Activated gamma-delta T cell treated with Interleukin-2 at 50 U/mL for 16 hours (primary cell): ENCODE results near the gene SLC12A3.
"Not testable (repeated sequence)": the region's sequence is repeated elsewhere in the genome, so short reads cannot be mapped to it uniquely, and the experiment has no call there.

Experiments
- DNase-seq: peaks from one replicate; pipeline ENCODE4 v3.0.0-alpha.2; 2020

SLC12A3 gene

GRCh38 chr16:56869513-56870275, 4.7 kb downstream of the SLC12A3 start:
- DNase-seq = no peak

DNA sequence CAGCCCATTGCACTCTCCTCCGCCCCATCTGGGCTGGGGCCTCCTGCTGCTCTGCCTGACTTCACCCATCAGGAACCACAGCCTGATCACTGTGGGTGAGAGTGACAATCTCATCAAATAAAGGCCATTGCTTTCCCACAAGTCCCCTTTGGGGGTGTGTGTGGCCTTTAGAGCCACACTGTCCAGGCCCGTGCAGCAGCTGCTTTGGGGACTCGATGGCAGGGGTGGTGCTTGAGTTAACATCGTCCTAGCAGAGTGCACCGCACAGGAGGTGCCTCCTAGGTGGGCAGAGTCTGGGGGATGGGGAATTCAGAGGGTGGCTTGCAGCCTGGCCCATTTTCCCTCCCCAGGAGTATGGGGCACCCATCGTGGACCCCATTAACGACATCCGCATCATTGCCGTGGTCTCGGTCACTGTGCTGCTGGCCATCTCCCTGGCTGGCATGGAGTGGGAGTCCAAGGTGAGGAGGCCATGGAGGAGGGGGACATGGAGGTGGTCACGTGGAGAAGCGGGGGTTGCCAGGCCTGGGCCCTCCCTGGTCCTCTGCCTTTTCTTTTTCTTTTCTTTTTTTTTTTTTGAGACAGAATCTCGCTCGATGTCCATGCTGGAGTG, 5.4 kb downstream of the SLC12A3 start:
- DNase-seq = no peak

GRCh38 chr16:56871172-56871593, 6.2 kb downstream of the SLC12A3 start:
- DNase-seq = no peak

- DNase-seq = no peak
Measured at GRCh38 chr16:56872863-56873391, 7.9 kb downstream of the SLC12A3 start.

DNA sequence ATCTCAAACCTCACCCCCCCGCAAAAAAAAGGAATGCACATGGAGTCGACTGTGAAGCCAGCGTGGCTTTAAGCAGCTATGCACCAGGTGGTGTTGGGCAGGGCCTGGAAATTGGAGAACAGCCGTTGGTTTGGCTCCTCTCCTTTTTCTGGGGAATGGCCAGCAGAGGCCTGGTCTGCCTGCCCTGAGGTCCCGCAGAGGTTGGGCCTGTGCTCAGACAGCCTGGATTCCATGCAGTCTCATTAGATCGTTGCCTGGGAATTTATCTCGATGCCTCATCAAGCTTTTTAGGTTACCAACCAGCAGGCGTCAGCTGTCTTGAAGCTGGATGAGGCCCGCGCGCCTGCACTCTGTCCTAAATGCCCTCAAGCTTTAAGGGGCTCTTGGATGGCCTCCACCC, 9.8 kb downstream of the SLC12A3 start:
- no peak for DNase-seq

DNA sequence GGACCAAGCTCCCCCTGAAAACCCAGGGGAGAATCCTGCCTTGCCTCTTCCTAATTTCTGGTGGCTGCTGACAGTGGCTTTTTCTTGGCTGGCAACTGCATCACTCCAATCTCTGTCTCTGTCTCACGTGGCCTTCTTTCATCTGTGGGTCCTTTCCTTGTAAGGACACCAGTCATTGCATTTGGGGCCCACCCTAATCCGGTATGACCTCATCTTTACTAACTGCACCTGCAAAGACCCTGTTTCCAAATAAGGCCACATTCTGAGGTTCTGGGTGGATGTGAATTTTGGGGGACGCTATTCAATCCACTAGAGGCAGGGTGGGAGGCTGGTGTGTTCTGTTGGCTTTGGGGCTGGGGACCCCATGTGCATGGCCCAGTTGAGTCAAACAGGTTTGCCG, 11.0 kb downstream of the SLC12A3 start:
- DNase-seq = no peak

DNA sequence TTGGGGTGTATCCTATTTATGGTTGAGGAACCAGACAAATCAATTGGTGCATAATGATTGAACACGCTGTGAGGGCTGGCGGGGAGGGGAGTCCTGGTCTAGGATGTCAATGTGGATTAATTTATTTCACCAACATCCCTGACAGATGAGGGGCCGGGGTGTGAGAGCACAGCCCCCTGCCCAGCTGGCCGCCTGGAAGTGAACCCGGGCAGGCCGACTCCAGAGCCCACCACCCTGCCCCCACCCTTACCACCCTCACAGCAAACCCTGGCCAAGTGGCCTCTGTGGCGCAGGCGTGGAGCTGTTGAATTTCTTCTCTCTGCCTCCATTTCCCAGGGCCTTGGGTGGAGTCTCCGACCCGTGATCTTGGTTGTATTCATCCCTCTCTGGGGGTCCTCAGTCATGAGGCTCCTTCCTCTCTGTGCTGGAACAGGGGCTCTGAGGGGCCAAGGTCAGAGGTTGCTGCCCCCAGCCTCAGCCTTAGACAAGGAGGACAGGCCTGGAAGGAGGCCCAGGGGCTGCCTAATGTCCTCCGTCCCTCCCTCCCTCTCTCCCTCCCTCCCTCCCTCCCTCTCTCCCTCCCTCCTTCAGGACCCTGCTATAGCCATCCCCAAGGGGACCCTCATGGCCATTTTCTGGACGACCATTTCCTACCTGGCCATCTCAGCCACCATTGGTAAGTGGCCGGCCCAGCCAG, 12.6 kb downstream of the SLC12A3 start:
- no peak for DNase-seq

GRCh38 chr16:56878282-56878854, 13.4 kb downstream of the SLC12A3 start:
- no peak for DNase-seq

DNA sequence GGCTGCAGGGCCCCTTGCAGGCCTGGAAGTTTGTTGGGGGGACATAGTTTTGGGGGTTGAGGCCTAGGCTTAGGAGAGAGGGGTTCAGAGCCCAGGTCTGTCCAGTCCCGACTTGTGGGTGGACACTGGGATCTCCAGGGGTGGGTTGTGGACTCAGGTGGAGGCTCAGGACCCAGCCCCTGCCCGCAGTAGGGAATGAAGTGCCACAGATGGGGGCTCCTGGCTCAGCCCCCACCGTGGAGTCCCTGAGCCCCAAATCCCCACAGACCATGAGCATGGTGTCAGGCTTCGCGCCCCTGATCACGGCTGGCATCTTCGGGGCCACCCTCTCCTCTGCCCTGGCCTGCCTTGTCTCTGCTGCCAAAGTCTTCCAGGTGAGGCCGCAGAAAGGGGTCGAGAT, 14.3 kb downstream of the SLC12A3 start:
- no peak for DNase-seq

DNA sequence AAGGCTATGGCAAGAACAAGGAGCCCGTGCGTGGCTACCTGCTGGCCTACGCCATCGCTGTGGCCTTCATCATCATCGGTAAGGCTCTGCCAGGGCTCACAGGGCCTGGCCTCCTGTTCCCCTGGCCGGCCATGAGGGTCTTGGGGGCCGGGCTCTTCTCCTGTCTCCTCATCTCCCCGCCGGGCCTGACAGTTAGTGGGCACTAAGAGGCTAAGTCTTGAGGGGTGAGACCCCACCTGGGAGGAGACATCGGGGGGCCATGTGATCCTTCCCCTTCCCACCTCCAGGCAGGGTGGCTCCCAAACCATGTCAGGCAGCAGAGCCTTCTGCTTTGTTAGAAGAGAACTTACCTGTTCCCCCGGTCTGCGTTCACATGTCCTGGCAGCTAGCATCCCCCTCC, 15.2 kb downstream of the SLC12A3 start:
- no peak for DNase-seq

- DNase-seq = no peak
Measured at GRCh38 chr16:56880685-56881084, 15.7 kb downstream of the SLC12A3 start.

- no peak for DNase-seq
Measured at GRCh38 chr16:56882077-56882800, 17.2 kb downstream of the SLC12A3 start.

DNA sequence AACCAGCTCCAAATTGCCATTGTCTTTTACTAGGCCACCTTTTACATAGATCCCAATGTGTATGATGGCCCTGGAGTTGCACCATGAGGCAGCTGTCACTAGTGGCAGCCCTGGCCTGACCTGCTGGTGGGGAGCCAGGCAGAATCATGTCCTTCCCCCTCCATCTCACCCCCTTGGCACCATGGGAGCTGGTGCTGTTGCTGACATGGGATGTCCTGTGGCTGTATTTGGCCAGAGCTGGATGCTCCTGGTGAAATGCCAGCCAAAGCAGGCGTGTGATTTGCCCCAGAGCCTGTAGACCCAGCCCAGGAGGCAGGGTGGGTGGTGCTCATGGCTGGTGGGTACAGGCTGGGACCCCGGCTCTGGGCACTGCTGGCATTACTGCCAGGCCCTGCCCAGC, 18.6 kb downstream of the SLC12A3 start:
- DNase-seq = no peak

DNA sequence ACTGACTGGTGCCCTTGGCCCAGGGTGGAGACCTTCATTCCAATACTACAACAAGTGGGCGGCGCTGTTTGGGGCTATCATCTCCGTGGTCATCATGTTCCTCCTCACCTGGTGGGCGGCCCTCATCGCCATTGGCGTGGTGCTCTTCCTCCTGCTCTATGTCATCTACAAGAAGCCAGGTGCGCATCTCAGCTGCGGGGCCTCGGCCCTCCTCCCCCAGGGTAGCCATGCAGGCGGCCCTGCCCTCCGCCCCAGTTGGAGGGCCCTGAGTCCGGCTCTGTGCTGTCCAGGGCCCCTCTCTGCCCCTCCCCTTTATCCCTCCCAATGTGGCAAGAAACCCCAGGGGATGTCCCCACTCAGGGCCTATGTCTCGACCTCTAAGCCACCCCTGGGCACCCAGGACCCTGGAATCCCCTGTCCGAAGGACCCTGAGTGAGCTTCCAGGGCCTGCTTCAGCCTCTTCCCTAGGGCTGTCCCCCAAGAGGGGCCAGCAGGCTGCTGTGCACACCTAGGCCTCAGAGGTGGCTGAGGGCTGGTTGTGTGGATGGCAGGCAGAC, 19.1 kb downstream of the SLC12A3 start:
- no peak for DNase-seq

DNA sequence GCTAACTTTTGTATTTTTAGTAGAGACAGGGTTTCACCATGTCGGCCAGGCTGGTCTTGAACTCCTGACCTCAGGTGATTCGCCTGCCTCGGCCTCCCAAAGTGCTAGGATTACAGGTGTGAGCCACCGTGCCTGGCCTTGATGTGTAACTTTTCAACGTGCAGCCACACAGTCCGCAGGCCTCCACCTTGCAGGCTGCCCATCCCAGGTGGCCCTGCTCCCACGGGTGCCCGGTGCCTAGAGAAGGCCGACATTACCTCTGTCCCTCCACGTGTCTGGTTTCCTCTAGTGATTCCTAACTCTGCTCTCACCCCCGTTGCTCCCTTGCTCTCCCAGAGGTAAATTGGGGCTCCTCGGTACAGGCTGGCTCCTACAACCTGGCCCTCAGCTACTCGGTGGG, 19.9 kb downstream of the SLC12A3 start:
- not testable (repeated sequence) for DNase-seq

DNA sequence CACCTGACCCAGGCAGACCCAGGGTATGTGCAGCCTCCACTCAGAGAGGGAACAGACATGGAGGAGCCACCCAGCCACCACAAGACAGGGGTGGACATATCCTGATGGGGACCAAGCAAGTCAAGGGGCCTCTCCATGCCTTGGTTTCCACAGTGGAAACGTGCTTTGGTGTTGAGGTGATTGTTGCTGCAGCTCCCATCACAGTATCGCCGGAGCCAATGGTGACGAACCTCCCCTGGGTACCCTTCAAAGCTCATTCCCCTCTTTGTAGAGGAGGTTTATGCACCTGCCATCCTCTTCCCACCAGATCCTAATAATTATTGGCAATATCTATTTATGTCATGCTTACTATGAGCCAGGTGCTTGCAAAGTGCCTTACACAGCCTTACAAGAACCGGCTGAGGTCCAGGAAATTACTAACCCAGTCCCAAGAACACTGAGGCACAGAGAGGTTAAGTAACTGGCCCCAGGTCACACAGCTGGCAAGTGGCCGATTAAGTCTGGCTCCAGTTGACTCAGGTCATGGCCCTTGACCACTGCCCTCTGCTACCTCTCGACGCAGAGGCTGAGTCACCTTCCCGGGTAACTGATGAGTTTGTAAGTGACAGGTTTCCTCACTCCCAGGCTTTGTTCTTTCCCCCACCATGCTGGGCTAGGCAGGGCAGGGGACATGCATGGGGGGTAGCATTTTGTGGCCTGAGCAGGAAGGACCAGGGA, 20.6 kb downstream of the SLC12A3 start:
- no peak for DNase-seq

DNA sequence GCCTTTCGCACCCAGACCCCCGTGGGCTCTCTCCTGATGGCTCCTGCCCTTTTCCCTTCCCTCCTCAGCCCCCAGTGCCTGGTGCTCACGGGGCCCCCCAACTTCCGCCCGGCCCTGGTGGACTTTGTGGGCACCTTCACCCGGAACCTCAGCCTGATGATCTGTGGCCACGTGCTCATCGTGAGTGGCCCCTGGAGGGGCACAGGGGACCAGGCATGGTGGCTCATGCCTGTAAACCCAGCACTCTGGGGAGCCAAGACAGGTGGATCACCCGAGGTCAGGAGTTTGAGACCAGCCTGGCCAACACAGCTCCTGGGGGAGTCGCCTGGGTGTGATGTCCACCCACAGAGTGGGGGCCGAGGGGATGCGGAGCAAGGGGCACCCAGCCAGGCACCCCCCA, 21.3 kb downstream of the SLC12A3 start:
- DNase-seq = no peak

DNA sequence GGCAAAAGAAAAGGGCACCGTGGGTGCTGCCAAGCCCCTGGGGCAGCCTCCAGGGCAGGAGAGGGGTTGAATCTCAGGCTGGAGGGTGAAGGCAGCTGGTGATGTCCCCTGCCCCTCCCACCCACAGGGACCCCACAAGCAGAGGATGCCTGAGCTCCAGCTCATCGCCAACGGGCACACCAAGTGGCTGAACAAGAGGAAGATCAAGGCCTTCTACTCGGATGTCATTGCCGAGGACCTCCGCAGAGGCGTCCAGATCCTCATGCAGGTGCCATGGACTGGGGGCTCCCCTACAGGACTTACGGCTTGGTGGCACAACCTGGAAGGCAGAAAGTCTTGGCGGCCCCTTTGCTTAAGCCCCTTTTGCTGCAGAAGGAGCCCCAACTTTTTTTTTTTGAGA, 21.8 kb downstream of the SLC12A3 start:
- DNase-seq = no peak

DNA sequence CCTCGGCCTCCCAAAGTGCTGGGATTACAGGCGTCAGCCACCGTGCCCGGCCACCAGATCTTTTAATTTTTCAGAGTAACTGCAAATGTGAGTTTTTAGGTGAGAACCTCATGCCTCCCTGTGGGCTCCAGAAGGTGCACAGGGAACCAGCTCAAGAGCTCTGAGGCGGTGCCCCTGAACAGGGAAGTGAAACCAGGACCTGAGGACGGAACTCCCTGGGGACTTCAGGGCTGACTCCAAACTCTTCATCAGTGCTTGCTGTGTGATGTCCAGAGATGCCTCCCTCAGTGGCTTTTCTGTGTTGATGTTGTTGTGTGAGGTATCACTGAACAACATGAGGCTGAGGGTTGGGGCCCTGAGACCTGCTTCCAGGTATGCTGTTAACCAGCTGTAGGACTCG, 23.8 kb downstream of the SLC12A3 start:
- DNase-seq = no peak

DNA sequence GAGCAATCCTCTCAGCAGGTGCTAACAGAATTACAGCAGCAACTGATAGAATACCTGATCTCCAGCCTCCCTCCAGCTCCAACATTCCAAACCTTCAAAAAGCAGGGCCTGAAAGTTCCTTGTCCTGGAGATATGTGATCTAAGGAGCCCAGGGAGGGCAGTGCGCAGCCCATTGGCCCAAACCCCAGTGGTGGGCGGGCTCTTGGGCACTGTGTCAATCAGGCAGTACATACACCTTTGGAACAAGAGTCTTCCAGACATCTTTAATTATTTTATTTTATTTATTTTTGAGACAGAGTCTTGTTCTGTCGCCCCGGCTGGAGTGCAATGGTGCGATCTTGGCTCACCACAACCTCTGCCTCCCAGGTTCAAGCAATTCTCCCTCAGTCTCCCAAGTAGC, 24.2 kb downstream of the SLC12A3 start:
- no peak for DNase-seq

GRCh38 chr16:56891685-56892084, 26.7 kb downstream of the SLC12A3 start:
- no peak for DNase-seq

DNA sequence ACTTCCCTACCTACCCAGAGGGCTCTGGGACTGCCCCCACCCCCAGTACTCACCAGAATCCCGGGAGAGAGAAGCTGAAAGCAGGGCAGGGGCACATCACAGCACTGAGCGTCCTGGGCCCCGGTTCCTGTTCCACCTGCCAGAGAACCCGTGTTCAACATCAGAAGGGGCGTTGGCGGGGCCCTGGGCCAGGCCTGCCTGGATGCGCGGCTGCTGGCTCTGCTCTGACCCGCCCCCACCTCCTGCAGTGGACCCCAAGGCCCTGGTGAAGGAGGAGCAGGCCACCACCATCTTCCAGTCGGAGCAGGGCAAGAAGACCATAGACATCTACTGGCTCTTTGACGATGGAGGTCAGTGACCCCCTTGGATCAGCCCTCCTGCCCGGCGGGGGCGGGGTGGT, 27.7 kb downstream of the SLC12A3 start:
- DNase-seq = no peak
